K562 (cell line): ENCODE data around the gene KCTD12. TPM values are rescaled to one million over a fixed set of nuclear protein-coding genes. Genes with fewer than 3 reads are reported as not detected.

Experiments
- CAMTA2 ChIP-seq: fragments of 250-450 bp; sonication (Bioruptor Pico); conservative IDR thresholded peaks from 2 replicates; pipeline ENCODE4 v1.5.1; 2022
- CUX1 ChIP-seq: fragments of 200-800 bp; sonication (Bioruptor generic); IDR thresholded peaks from 2 replicates; pipeline ENCODE4 v1.6.1; 2016; ENCODE audit warnings: missing genetic modification characterization, missing compliant biosample characterization
- GTF3C2 ChIP-seq: IDR thresholded peaks from 3 replicates; pipeline ENCODE4 v1.6.1; 2011; ENCODE audit warnings: borderline replicate concordance, mild to moderate bottlenecking, moderate library complexity; ENCODE audit not compliant: insufficient read length; ENCODE audit errors: extremely low read depth
- KDM4B ChIP-seq, 2 experiments: fragments of 450-650 bp in 1 of 2; sonication (generic) in 1 of 2; IDR thresholded peaks; 2 replicates each; pipeline ENCODE4 v1.6.1; 2016 to 2017; ENCODE audit warnings: borderline replicate concordance in 2 of 2, antibody characterized with exemption in 1 of 2, low read depth in 1 of 2, mild to moderate bottlenecking in 1 of 2
- NCOA1 ChIP-seq: fragments of 450-650 bp; IDR thresholded peaks from 2 replicates; pipeline ENCODE4 v1.6.1; 2016; ENCODE audit warnings: low read depth
- NUFIP1 ChIP-seq: fragments of 450-650 bp; IDR thresholded peaks from 2 replicates; pipeline ENCODE4 v1.6.1; 2018; ENCODE audit not compliant: partially characterized antibody
- PTRF ChIP-seq: fragments of 450-650 bp; IDR thresholded peaks from 2 replicates; pipeline ENCODE4 v1.6.1; 2016; ENCODE audit warnings: mild to moderate bottlenecking, missing genetic modification characterization, missing compliant biosample characterization
- ZNF217 ChIP-seq: sonication (generic); formaldehyde crosslinking; IDR thresholded peaks from 2 replicates; pipeline ENCODE4 v1.8.0; 2022; ENCODE audit warnings: mild to moderate bottlenecking, missing genetic modification reagents
- ZSCAN32 ChIP-seq: fragments of 450-650 bp; formaldehyde crosslinking; IDR thresholded peaks from 2 replicates; pipeline ENCODE4 v1.4.0; 2020; ENCODE audit warnings: mild to moderate bottlenecking, moderate library complexity
- polyA plus RNA-seq, 8 experiments: library from polyadenylated mRNA; depleted of rRNA in 4 of 8; stranded (reverse) in 5 of 8; unstranded in 3 of 8; fragments of >200 nt; fragmentation: Nextera tagmentation in 2 of 8; fragmentation: Illumina TruSeq in 1 of 8; extraction: Ambion mirVana in 2 of 8; extraction: Trizol in 1 of 8; gene quantifications; 2 replicates each; pipeline versions ENCODE4 v1.2.1 to v1.2.3, GENCODE V29; 2011 to 2014; ENCODE audit warnings: inconsistent platforms in 1 of 8, missing spikeins in 1 of 8
- total RNA-seq, 7 experiments: library from RNA; depleted of rRNA in 6 of 7; stranded (reverse); fragments of >200 nt in 6 of 7; fragmentation: Illumina TruSeq in 2 of 7; extraction: Trizol in 2 of 7; gene quantifications; 2 replicates each; pipeline versions ENCODE4 v1.2.1 to v1.2.3, GENCODE V29; 2011 to 2021; ENCODE audit warnings: low replicate concordance in 1 of 7
- TF ChIP-seq, protein P1 (sequence below): sonication (generic); formaldehyde crosslinking; IDR thresholded peaks from 2 replicates; pipeline ENCODE4 v1.8.0; 2022; ENCODE audit warnings: mild to moderate bottlenecking, missing genetic modification reagents, borderline replicate concordance

Gene KCTD12
- total and polyA plus RNA-seq, 9 of the 15 experiments (the other 6 are each of a cell fraction or from before 2014, with no cell fraction given) = 0.14 to 0.93 (median 0.32) TPM

- no peak for TF ChIP-seq CUX1
- no peak for TF ChIP-seq ZSCAN32 (CRISPR knock-in tag)
- no peak for TF ChIP-seq KDM4B (IDR thresholded peaks at IDR 0.05; ENCODE audit: borderline replicate concordance in 2 of 2, low read depth in 1 of 2)
- TF ChIP-seq, protein P1, sequence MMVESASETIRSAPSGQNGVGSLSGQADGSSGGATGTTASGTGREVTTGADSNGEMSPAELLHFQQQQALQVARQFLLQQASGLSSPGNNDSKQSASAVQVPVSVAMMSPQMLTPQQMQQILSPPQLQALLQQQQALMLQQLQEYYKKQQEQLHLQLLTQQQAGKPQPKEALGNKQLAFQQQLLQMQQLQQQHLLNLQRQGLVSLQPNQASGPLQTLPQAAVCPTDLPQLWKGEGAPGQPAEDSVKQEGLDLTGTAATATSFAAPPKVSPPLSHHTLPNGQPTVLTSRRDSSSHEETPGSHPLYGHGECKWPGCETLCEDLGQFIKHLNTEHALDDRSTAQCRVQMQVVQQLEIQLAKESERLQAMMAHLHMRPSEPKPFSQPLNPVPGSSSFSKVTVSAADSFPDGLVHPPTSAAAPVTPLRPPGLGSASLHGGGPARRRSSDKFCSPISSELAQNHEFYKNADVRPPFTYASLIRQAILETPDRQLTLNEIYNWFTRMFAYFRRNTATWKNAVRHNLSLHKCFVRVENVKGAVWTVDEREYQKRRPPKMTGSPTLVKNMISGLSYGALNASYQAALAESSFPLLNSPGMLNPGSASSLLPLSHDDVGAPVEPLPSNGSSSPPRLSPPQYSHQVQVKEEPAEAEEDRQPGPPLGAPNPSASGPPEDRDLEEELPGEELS (CRISPR knock-in tag) = no peak
- TF ChIP-seq NCOA1 = no peak
- no peak for TF ChIP-seq PTRF (tag)
- no peak for TF ChIP-seq ZNF217 (CRISPR knock-in tag)
- no peak for TF ChIP-seq GTF3C2
- TF ChIP-seq NUFIP1 = no peak
- TF ChIP-seq CAMTA2 (CRISPR knock-in tag) = no peak
These were observed 3.0 kb upstream of the KCTD12 start (continued) for GRCh38 chr13:76889254-76889653.
